EH (cell line): ENCODE results near the gene CDHR3.
A peak's percentile ranks its signal among the peaks of the same experiment; 100 is the strongest.

ENCODE experiments used
- DNase-seq: peaks from one replicate; pipeline ENCODE4 v3.0.0-alpha.2; 2015; ENCODE audit warnings: low read depth

CDHR3 gene

GRCh38 chr7:106049139-106049752 lies 86.2 kb downstream of the CDHR3 start:
- DNase-seq = no peak

- DNase-seq = peak; percentile 81
Measured at GRCh38 chr7:106050002-106050745, 87.1 kb downstream of the CDHR3 start.

- peak; percentile 82 for DNase-seq
Measured at GRCh38 chr7:106050746-106051117, 87.7 kb downstream of the CDHR3 start.

- no peak for DNase-seq
Measured at GRCh38 chr7:106052681-106053080, 89.6 kb downstream of the CDHR3 start.

- DNase-seq = peak; percentile 15
Measured at GRCh38 chr7:106053109-106053508, 90.0 kb downstream of the CDHR3 start.

- DNase-seq = no peak
Measured at GRCh38 chr7:106054156-106054910, 91.3 kb downstream of the CDHR3 start.

GRCh38 chr7:106054971-106055532 lies 92.0 kb downstream of the CDHR3 start:
- DNase-seq = no peak

- DNase-seq = peak; percentile 77
Measured at GRCh38 chr7:106056513-106057203, 93.6 kb downstream of the CDHR3 start.

- no peak for DNase-seq
Measured at GRCh38 chr7:106057204-106057961, 94.3 kb downstream of the CDHR3 start.

GRCh38 chr7:106057962-106058927 lies 95.2 kb downstream of the CDHR3 start:
- no peak for DNase-seq

GRCh38 chr7:106058928-106059324 lies 95.9 kb downstream of the CDHR3 start:
- no peak for DNase-seq

- DNase-seq = no peak
Measured at GRCh38 chr7:106059556-106059955, 96.5 kb downstream of the CDHR3 start.

GRCh38 chr7:106060394-106060920 lies 97.4 kb downstream of the CDHR3 start:
- no peak for DNase-seq

GRCh38 chr7:106061301-106061979 lies 98.4 kb downstream of the CDHR3 start:
- DNase-seq = no peak

- no peak for DNase-seq
Measured at GRCh38 chr7:106062006-106062405, 98.9 kb downstream of the CDHR3 start.

GRCh38 chr7:106062521-106062931 lies 99.5 kb downstream of the CDHR3 start:
- DNase-seq = no peak

- DNase-seq = no peak
Measured at GRCh38 chr7:106063024-106063423, 100.0 kb downstream of the CDHR3 start.

GRCh38 chr7:106063692-106064091 lies 100.6 kb downstream of the CDHR3 start:
- DNase-seq = no peak

GRCh38 chr7:106064316-106064715 lies 101.3 kb downstream of the CDHR3 start:
- no peak for DNase-seq
